WERI-Rb-1 (cell line): Measurements from ENCODE around the gene JMJD1C.

ENCODE experiments used
- DNase-seq: peaks from one replicate; pipeline ENCODE4 v3.0.0-alpha.2; 2020
- H3K27ac ChIP-seq: fragments of 250-450 bp; sonication (Bioruptor Pico); 2 replicates; pipeline ENCODE4 v1.5.1; 2020; ENCODE audit warnings: mild to moderate bottlenecking, moderate library complexity
- H3K27me3 ChIP-seq: fragments of 250-450 bp; sonication (Bioruptor Pico); 2 replicates; pipeline ENCODE4 v1.5.1; 2021; ENCODE audit warnings: mild to moderate bottlenecking, low read depth, moderate library complexity; ENCODE audit not compliant: insufficient read depth, severe bottlenecking
- H3K36me3 ChIP-seq: fragments of 250-450 bp; sonication (Bioruptor Pico); 2 replicates; pipeline ENCODE4 v1.5.1; 2020; ENCODE audit warnings: mild to moderate bottlenecking, moderate library complexity
- H3K4me3 ChIP-seq: 2 replicates; pipeline ENCODE4 v1.5.1; 2011; ENCODE audit warnings: low read depth, mild to moderate bottlenecking, control low read depth, low read length
- H3K9me3 ChIP-seq: fragments of 250-450 bp; sonication (Bioruptor Pico); 2 replicates; pipeline ENCODE4 v1.5.1; 2021; ENCODE audit warnings: mild to moderate bottlenecking, moderate library complexity; ENCODE audit not compliant: severe bottlenecking
- TF ChIP-seq, protein P1 (sequence below): IDR thresholded peaks from 2 replicates; pipeline ENCODE4 v1.5.1; 2011; ENCODE audit warnings: low read depth, mild to moderate bottlenecking, control low read depth, inconsistent platforms, low read length

Gene JMJD1C

DNA sequence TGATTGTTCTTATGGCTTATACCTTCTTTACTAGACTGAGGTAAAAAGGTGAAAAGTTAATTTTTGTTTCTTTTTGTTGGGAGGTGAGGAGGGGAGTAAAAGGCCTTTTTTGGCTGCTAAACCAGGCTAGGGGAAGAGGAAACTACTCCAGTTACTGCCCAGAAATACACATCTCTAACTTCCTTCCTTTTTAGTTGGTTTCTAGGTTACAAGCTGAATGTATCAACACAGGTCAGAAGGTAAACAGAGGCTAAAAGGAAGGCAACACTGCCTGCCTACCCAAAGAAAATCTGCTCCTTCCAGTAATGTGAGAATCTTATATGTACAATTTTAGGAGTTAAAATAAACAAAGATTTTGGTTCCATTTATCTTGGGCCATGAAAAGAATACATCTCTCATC lies 192.2 kb downstream of the JMJD1C start:
- TF ChIP-seq, protein P1, sequence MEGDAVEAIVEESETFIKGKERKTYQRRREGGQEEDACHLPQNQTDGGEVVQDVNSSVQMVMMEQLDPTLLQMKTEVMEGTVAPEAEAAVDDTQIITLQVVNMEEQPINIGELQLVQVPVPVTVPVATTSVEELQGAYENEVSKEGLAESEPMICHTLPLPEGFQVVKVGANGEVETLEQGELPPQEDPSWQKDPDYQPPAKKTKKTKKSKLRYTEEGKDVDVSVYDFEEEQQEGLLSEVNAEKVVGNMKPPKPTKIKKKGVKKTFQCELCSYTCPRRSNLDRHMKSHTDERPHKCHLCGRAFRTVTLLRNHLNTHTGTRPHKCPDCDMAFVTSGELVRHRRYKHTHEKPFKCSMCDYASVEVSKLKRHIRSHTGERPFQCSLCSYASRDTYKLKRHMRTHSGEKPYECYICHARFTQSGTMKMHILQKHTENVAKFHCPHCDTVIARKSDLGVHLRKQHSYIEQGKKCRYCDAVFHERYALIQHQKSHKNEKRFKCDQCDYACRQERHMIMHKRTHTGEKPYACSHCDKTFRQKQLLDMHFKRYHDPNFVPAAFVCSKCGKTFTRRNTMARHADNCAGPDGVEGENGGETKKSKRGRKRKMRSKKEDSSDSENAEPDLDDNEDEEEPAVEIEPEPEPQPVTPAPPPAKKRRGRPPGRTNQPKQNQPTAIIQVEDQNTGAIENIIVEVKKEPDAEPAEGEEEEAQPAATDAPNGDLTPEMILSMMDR = no peak
- Histone ChIP-seq H3K4me3 (no peak overlapping the region), H3K36me3 (no peaks in the 10 kb centered on the region), H3K9me3 (no peaks in the 10 kb centered on the region), H3K27me3 (no peaks in the 10 kb centered on the region), H3K27ac (no peak overlapping the region)
- no peak for DNase-seq

DNA sequence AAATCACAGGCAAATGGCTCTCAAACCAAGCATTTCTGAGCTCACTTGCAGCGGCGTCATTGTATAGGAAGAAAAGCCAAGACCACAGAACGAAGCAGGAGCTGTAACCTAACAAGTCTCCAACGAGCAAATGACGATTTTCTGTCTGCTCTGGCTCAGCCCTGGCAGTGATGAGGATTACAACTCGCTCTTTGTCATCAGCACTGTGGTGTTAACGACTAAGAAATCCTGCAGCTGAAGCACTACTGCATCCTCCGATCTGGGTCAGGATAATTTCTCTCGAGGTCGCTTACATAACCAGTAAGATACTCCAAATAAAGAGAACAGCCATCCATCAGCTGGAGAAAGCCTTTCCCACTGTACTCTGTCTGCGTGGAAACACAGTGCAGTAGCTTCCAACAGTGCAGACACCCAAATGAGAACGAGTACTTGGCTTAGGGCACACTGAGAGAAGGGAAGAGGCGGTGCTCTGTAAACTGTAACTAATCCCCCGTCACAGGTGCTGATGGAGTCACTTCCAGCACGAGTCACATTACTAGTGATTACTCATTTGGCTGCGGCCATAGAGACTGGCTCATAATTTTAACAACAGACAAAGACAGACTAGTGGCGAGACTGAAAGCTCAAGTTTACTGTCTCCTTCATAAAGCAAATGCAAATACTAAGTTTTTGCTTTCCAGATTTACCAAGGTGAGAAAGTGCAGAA lies 196.8 kb downstream of the JMJD1C start:
- Histone ChIP-seq H3K27me3 (no peaks in the 10 kb centered on the region), H3K9me3 (no peaks in the 10 kb centered on the region), H3K4me3 (peak overlapping the region; percentile 76), H3K27ac (peak overlapping the region; percentile 93), H3K36me3 (no peaks in the 10 kb centered on the region)
- DNase-seq = peak; percentile 89
- TF ChIP-seq, protein P1 = no peak

DNA sequence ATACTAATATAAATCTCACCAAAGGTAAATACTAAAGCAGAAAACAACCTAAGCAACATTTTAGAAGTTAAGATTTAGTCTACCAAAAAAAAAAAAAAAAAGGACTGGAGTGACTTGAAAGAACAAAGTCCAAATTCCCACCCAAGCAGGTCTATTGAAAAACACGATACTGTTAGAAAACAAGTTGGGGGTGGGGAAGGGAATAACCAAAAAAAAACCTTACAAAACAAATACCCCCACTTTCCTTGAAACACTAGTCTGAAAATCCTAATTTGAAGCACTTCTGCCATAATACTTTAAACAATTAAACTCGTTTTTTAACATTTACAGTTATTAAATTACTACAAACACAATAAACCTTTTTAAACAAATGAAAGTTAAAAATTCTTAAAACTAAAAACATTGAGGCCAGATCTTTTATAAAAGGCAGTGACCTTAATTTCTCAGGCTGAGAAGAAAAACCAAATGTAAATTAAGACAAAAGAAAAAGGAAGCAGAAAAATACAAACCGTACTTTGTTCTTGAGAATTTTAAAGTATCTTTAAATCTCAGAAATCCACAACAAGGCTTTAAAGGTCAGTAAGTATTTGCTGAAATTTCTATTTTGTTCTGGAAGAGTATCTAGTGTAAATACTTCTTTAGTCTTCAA lies 197.5 kb downstream of the JMJD1C start:
- DNase-seq = no peak
- no peaks in the 10 kb centered on the region for H3K27me3 ChIP-seq
- H3K4me3 ChIP-seq = peak overlapping the region; percentile 76
- H3K36me3 ChIP-seq = peaks cover 3% of the 10 kb centered on the region
- H3K27ac ChIP-seq = peak overlapping the region; percentile 93
- TF ChIP-seq, protein P1 = no peak
- no peaks in the 10 kb centered on the region for H3K9me3 ChIP-seq

DNA sequence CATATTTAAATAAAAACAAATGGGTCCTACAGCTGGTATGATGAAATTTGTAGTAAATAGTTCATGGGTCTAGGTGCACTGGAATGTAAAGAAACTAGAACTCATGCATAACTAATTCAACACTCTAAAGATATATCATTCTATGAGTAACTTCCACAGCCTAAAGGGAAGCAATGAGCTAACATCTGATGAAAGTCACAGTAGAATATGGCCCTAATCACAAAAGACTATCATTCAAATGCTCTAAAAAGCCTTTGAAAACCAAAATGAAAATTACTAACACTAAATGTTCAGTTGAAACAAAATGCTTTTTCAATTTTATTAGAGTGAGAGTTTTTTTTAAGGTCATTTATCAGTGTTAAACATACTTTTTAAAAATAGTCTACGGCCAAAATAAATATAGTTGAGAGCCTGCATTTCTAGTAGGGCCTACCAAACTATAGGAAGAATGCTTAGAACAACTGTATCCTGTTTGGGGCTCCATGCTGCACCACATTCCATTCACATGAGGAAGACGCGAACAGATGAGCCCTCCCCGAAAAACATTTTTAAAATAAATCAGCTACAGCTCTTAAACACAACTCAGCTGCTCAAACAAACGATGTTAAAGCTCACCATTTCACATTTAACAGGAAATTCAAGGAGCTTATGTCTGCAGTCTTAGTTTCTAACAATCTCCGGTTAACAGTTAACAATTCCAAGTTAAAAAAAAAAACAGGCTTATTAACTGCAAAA lies 198.2 kb downstream of the JMJD1C start:
- TF ChIP-seq, protein P1 = no peak
- H3K9me3 ChIP-seq = no peaks in the 10 kb centered on the region
- DNase-seq = no peak
- peaks cover 5% of the 10 kb centered on the region for H3K36me3 ChIP-seq
- peak overlapping the region; percentile 76 for H3K4me3 ChIP-seq
- H3K27ac ChIP-seq = peak overlapping the region; percentile 93
- H3K27me3 ChIP-seq = no peaks in the 10 kb centered on the region

DNA sequence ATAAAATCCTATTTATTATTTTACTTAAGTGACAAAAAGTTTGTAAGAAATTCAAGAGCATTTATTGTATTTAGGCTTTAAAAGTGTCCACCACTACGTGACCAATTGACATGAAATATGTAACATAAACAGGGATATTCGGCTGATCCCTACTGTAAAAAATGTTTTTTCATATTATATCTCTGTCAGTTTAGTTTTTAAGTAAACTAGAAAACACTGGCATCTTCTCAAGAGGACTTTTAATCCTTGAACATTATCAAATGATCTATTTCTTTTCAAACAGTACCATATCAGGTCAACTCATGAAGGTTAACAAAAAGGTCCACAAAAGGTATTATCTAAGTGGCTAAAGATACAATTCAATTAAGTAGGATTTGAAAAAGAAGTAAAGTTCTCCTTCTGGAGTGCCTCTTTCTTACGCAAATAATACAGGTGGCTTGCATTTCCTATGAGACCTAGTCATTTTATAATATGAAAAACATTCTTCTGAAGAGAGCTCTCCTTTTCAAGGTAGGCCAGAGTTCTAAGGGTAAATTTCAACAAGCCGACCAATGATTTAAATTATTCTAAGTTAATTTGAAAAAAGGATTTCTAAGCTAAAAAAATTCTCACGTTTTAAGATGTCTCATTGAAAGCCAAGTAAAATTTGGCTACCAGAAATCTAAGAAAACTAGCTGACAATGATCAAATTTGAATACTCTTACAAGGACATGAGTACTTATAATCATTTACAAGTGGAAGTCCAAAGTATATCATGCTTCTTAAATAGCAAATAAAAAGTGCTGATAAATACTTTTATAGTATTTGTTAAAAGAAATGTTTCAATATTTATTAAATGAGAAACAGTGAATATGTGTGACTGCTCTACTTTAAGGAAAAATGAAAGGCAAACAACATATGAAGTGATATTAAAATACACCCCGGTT lies 199.1 kb downstream of the JMJD1C start:
- Histone ChIP-seq H3K27ac (peak overlapping the region; percentile 93), H3K27me3 (no peaks in the 10 kb centered on the region), H3K4me3 (peak overlapping the region; percentile 76), H3K36me3 (peaks cover 6% of the 10 kb centered on the region), H3K9me3 (no peaks in the 10 kb centered on the region)
- DNase-seq = no peak
- TF ChIP-seq, protein P1 = no peak
